Measurements from ENCODE around the gene ELAC2.
A peak's percentile ranks its signal among the peaks of the same experiment; 100 is the strongest.

Gene ELAC2, protein sequence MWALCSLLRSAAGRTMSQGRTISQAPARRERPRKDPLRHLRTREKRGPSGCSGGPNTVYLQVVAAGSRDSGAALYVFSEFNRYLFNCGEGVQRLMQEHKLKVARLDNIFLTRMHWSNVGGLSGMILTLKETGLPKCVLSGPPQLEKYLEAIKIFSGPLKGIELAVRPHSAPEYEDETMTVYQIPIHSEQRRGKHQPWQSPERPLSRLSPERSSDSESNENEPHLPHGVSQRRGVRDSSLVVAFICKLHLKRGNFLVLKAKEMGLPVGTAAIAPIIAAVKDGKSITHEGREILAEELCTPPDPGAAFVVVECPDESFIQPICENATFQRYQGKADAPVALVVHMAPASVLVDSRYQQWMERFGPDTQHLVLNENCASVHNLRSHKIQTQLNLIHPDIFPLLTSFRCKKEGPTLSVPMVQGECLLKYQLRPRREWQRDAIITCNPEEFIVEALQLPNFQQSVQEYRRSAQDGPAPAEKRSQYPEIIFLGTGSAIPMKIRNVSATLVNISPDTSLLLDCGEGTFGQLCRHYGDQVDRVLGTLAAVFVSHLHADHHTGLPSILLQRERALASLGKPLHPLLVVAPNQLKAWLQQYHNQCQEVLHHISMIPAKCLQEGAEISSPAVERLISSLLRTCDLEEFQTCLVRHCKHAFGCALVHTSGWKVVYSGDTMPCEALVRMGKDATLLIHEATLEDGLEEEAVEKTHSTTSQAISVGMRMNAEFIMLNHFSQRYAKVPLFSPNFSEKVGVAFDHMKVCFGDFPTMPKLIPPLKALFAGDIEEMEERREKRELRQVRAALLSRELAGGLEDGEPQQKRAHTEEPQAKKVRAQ

DNA sequence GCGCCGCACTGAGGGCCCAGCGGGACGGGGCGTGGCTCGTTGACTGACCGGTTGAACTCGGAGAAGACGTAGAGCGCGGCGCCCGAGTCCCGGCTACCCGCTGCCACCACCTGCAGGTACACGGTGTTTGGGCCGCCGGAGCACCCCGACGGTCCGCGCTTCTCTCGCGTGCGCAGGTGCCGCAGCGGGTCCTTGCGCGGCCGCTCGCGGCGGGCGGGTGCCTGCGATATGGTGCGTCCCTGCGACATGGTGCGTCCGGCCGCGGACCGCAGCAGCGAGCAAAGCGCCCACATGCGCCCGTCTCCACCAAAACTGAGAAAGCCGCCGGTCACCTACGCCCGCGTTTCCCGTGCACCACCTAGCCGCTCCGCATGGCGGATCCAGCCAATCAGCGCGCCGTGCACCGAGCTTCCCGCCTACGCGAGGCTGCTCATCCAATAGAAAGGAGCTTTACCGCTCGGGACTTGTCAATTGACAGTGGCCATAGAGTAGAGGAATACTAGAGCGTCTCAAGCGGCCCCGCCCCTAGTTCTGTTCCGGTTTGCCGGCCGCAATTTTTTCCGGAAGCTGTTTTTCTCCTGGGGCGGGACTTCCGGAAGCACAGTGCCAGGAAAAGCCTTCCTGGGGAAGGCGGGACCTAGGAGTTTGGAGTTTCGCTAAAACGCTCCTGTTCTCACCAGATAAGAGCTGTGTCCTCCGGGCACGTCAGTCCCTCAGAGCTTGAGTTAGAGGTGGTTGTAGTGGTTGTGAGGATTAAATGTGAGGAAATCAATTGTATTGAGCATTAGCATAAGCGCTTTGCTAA is at the start of gene ELAC2:
TSS of gene ELAC2 (minus strand) at position 373 of the 805 bp plus-strand sequence. CDS start at position 293, 80 bp downstream.
- peak; percentile 97 to 98 for DNase-seq

DNA sequence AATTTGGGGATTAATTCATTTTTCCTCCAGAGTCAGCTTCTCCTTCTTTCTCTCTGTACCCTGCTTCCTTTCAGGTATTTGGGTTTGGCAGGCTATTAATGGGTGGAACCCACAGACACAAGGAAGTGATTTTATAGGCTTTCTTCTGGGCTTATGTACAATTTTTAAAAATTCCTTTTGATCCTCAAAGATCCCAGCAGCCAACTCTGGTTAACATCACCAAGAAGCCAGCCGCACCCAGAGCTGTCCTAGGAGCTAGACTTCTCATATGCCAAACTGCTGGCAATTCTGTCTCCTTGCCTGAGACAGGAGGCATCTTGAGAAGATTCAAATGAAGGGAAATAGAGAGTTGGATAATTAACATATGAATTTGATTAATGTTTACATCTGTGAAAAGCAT is 47.2 kb upstream of the ELAC2 start:
- DNase-seq, result no peak

- DNase-seq, result no peak
Measured at GRCh38 chr17:13055131-13055530, 37.3 kb upstream of the ELAC2 start.

DNA sequence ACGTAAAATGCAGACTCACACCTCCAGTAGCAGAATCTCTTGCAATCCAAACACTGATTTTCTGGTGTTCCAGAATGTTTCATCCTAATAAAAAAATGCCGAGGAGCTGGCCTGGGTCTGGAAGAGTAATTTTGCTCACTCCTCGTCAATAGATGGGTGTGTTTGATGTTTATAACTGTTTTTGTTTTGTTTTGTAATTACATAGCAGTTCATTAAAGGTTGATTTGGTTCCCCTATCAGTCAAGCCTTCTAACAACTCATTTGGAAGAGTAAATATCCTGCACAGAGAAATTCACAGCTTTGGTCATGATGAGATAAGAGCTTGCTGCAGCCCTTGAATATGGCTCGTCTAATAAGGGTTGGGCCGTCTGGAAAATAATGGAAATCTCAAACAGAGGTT is 36.8 kb upstream of the ELAC2 start:
- no peak for DNase-seq

- no peak for DNase-seq
Measured at GRCh38 chr17:13051915-13052314, 34.1 kb upstream of the ELAC2 start.

- DNase-seq, result no peak
Measured at GRCh38 chr17:13047011-13047606, 29.3 kb upstream of the ELAC2 start.

DNA sequence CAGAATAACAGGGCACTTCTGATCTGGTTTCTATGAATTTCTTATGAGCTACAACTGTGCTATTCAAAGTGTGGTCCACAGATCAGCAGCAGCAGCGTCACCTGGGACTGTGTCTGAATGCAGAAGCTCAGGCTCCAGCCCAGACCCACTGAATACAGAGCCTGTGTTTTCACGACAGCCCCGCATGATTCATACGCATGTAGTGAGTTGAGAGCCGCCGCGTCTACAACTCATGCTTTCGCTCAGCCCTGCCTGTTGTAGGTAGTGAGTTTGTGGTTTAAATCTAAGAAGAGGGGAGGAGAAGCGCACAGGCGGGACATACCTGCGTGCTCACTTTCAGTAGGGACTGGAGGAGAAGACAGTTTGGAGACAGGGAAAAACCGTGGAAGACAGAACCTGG is 28.5 kb upstream of the ELAC2 start:
- DNase-seq, result no peak

DNA sequence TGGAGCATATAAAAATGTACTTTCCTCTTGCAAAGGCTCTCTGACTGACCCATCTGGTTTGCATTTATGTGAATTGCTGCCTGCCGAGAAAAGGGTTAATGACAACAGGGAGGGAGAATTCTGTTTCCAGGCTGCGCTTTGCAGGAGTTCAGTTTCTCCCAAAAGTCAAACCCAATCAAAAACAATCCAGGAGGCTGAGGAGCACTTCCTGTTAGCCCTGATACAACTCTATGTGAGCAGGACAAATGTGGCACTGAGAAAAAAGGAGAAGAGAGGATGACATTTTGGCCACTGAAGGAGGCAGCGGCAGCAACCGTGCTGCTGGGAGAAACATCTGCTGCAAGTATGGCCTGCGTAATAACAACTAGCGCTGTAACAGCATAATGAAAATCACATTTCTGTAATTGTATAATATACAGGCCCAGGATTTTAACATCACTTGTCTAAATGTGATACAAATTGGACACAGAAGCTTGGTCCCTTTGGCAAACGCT is 26.8 kb upstream of the ELAC2 start:
- DNase-seq, result no peak

- DNase-seq, result no peak
Measured at GRCh38 chr17:13038931-13039665, 21.3 kb upstream of the ELAC2 start.

- no peak for DNase-seq
Measured at GRCh38 chr17:13036751-13037150, 18.9 kb upstream of the ELAC2 start.

DNA sequence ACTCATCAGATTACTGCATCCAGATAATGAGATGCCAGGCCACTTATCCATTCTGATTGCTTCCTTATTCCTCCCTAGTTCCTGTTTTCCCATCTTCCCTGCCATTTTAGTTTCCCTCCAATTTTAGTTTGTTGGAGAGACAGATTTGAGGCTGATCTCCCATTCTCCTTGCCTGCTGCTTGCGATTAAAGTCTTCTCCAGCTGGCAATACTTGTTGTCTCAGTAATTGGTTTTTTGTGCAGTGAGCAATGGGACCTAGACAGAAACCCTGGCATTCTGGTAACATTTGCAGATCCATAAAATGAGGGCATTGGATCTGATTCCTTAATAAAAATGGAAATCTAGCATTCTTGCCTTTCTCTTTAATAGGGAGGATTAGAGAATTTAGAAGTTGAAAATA is 17.6 kb upstream of the ELAC2 start:
- no peak for DNase-seq

DNA sequence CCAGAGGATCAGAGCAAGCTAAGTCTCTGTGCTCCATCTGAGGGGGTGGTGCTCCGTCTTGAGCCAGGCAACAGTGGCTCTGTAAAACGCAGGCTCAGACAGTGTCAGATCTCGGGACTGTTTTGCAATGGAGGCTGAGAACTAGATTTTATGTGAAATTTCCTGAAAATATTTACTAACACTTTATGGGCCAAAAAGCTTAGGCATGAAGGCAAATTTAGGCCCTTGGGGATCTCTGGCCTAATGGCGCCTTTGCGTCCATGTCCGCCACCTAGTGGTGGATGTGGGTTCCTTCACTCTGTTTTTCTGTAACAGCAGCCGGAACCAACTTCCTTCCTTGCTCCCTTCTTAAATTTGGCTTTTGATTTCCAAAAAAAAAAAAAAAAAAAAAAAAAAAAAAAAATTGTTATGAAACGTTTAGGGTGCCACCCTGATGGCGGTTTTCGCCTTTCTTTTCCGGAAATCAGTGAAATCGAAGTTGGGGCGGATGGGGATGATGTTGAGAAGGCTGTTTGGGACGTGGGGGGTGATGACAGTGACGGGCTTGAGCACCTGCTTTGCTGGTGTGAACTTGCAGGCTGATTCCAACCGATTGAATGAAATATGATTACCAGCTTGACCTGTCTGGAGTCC is 14.0 kb upstream of the ELAC2 start:
- DNase-seq, result peak; percentile 39 to 52

DNA sequence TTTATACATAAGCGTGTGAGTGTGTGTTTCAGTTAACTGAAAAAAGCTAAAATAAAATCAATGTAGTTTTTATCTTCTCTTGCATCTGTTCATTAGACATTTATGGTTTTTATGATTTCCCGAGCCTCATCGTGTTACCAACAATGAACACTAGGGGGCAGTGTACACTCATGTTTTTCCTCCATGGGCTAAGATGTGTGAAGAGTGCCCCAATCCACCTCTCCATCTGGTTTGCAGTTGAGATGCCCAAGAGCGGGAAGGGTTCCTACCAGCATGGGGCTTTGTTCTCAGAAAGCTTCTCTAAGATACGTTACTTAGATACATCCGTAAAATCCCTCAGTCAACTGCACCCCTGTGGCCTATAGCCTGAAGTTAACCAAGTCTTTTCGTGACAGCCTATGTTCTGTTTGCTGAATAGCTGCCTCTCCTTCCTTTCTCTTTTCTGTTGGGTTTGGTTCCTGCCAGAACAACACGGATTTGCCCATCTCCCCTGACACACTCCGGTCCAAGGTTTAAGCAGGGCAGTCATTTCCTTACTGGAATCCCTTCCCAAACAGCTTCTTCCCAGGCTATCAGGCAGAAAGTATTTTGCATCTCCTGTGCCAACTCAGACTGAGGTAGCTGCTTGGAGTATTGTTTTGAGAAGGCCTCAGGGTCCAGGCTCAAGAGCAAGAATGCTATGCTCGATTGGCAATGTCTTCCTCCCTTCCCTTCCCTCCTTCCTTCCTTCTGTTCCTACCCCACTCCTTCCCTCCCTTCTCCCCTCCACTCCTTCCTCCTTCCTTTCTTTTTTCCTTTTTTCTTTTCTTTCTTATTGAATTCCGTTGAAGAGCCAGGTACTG is 12.9 kb upstream of the ELAC2 start:
- peak; percentile 29 to 65 for DNase-seq

GRCh38 chr17:13030056-13030455 is 12.2 kb upstream of the ELAC2 start:
- DNase-seq, result no peak

- no peak for DNase-seq
Measured at GRCh38 chr17:13029340-13029739, 11.5 kb upstream of the ELAC2 start.

DNA sequence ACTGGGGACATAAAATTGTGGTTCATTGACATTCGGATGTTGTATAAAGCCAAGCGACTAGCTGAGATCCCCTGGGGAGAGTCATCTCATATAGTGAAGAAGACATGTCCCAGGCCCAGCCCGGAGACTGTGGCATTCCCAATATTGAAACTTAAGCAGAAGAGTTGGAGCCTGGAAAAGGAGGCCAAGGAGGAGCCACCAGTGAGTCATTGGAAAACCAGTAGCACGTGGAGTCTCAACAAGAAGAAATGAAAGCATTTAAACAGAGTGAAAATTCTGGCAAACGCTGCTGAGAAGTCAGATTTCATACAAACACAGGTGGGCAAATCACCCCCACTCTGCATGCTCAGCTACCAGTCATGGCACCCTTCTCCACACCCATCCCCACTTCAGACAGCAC is 9.4 kb upstream of the ELAC2 start:
- no peak for DNase-seq

GRCh38 chr17:13025687-13026086 is 7.9 kb upstream of the ELAC2 start:
- DNase-seq, result no peak

GRCh38 chr17:13025258-13025627 is 7.4 kb upstream of the ELAC2 start:
- DNase-seq, result no peak

DNA sequence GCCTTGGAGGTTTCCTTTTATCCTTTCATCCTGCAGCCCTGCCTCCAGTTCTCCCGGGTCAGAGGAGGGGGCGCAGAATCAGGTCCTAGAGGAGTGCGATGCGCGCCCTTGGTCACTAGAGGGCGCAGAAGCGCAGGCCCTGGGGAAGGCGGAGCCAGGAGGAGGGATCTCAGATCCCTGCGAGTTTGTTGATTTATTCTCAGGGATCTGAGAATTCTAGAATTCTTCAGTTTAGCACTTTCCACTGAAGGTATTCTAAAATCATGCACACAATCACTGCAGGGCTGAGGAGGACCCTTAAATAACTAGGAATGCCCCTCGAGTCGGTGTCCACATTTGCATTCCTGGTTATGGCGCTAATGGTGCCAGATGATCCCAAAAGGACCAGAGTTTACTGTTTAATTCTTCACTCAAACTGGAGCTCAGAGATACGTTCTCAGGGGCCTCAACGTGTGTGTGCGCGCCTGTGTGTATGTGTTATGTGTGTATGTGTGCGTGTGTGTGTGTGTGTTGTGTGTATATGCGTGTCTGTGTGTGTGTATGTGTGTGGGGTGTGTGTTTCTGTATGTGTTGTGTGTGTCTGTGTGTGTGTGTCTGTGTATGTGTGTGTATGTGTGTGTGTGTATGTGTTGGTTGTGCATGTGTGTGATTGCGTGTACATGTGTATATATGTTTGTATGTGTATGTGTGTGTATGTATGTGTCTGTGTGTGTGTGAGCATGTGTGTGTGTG is 6.9 kb upstream of the ELAC2 start:
- DNase-seq, result peak; percentile 58 to 69

DNA sequence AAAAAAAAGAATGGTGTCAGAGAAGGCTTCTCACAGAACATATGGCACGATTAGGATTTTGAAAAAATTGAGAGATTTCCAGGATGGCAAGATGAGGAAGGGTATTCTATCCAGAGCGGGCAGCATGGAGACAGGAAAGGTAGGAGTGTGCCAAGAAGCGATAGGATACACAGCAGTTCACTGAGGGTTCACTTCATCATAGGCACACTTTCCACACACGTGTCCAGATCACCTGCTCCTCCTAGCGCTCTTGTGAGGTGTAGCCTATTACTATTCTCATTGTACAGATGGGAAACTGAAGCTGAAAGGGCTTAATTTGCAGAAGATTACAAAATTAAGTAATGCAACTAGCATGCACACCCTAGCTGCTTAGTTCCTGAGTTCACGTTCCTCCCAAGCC is 6.2 kb upstream of the ELAC2 start:
- no peak for DNase-seq

Measured in CD4-positive, alpha-beta T cell treated with Interleukin-1 beta for 1 hour (primary cell).